Epithelial cell of proximal tubule (primary cell): ENCODE data around the gene TMEM256. TPM values are rescaled to one million over a fixed set of nuclear protein-coding genes. Genes with fewer than 3 reads are reported as not detected.

Experiments
- DNase-seq: peaks from one replicate; pipeline ENCODE4 v3.0.0-alpha.2; 2011; ENCODE audit warnings: low read depth
- H3K4me3 ChIP-seq: 2 replicates; pipeline ENCODE4 v1.5.1; 2011; ENCODE audit warnings: low read depth, mild to moderate bottlenecking, low read length
- total RNA-seq: library from RNA; depleted of rRNA; stranded (reverse); fragments of >200 nt; gene quantifications from 2 replicates; pipeline ENCODE4 v1.2.3, GENCODE V29; 2015
- TF ChIP-seq, protein P1 (sequence below): conservative IDR thresholded peaks from 2 replicates; pipeline ENCODE4 v1.5.1; 2012; ENCODE audit warnings: low read depth, mild to moderate bottlenecking, low read length

TMEM256 gene
- total RNA-seq, 1 donor from 2014 or later = 134 TPM

GRCh38 chr17:7403727-7403976, 245 bp downstream of the TMEM256 start:
- TF ChIP-seq, protein P1, sequence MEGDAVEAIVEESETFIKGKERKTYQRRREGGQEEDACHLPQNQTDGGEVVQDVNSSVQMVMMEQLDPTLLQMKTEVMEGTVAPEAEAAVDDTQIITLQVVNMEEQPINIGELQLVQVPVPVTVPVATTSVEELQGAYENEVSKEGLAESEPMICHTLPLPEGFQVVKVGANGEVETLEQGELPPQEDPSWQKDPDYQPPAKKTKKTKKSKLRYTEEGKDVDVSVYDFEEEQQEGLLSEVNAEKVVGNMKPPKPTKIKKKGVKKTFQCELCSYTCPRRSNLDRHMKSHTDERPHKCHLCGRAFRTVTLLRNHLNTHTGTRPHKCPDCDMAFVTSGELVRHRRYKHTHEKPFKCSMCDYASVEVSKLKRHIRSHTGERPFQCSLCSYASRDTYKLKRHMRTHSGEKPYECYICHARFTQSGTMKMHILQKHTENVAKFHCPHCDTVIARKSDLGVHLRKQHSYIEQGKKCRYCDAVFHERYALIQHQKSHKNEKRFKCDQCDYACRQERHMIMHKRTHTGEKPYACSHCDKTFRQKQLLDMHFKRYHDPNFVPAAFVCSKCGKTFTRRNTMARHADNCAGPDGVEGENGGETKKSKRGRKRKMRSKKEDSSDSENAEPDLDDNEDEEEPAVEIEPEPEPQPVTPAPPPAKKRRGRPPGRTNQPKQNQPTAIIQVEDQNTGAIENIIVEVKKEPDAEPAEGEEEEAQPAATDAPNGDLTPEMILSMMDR = no peak
- DNase-seq = no peak
- peak overlapping the region; percentile 71 for H3K4me3 ChIP-seq

DNA sequence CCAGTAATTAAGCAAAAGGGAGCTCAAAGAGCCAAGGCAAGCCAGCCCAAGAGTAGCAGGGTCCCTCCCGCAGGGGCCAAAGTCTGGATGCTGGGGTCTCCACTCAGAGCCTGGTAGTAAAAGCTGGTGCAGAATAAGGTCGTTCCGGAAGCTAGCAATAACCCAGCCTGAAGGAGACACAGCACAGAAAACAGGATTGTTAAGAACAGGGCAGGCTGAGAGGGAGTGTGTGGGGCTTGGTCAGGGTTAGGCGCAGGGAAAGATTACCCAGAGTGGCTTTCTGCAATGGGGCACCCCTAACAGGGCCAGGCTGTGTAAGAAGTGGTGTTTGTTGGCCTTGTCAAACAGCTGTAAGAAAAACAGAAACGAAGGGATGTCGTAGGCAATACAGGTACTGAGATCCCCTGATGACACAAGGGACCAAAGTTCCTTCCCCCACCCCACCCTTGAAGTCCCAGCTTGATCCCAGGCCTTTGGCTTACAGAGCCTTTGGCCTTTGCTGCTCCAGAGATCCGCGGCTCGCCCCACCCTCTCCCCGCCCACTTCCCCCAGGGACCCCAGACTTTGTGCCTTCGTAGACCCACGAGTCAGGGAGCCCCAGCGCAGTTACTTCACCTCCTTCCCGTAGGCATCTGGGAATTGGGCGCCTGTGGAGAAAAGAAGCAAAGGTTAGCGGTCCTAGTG, 712 bp downstream of the TMEM256 start:
- DNase-seq = no peak
- peak overlapping the region; percentile 71 for H3K4me3 ChIP-seq
- TF ChIP-seq, protein P1 = no peak

DNA sequence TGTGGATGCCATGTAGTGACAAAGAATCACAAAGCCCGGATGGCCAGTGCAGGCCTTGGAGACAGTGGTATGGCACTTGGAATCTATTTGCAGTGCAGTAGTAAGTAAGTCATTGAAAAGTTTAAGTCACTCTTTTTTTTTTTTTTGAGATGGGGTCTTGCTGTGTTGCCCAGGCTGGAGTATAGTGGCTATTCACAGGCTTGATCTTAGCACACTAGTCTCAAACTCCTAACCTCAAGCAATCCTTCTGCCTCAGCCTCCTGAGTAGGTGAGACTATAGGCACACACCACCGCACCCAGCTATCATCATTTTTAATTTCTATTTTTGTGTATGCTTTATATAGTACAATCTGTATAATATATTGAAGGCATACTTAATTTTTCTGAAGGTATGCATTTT, 5.3 kb downstream of the TMEM256 start:
- DNase-seq = no peak
- no peak overlapping the region for H3K4me3 ChIP-seq
- TF ChIP-seq, protein P1 = no peak

DNA sequence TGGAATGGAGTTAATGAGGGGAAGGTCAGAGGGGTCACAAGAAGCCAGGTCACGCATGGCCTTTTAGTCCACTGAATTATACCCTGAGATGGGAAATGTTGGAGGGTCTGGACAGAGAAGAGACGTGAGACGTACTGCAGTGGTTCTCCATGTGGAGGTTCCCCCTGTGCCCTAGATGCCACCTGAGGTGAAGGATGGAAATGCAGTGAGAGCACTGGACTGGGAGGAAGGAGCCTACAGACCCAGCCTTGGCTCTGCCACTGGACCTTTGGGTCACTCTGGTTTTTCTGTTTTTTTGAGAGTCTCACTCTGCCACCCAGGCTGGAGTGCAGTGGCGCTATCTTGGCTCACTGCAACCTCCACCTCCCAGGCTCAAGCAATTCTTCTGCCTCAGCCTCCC, 7.8 kb downstream of the TMEM256 start:
- TF ChIP-seq, protein P1 = no peak
- H3K4me3 ChIP-seq = no peak overlapping the region
- no peak for DNase-seq

DNA sequence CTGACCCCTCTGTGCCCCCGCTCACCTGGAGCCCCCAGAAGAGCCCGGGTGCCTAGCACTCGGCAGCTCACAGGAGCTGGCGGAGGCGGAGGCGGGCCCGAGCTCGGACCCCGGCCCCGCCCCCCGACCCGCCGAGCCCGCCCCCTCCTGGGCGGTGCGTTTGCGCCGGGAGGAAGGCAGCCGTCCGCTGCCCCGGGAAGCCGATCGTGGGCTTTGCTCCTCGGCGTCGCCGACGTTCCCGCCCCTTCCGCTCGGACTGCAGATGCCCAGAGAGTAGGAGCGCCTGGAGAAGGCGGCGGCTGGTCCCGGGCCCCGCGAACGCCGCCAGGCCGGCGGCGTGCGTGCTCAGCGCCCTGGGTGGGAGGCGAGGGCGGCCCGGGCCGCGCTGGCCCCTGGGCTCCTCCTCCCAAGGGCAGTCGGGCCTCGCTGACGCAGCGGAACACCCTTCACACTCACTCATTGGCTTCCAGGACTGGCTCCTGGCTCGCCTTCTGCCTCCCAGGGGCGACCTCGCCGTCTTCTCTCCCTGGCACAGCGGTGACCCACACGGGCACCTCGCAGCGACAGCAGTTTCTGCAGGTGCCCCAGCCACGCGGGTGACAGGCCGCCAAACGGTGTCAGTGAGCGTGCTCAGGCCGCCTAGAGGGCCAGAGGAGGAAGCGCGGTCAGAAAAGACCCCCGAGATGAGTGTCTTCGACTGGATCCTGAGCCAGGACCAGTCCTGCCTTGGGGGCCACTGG, 9.3 kb downstream of the TMEM256 start, which contains the start of gene PLSCR3:
PLSCR3 (minus strand) TSS at position 74 of the 740 bp plus-strand sequence. CDS start 415 bp downstream, outside the sequence.
- no peak for DNase-seq
- TF ChIP-seq, protein P1 = peak; percentile 35
- H3K4me3 ChIP-seq = peak within 1 kb of the TSS; percentile 96

GRCh38 chr17:7393613-7394451, 10.1 kb downstream of the TMEM256 start:
- DNase-seq = no peak
- peak overlapping the region; percentile 96 for H3K4me3 ChIP-seq
- TF ChIP-seq, protein P1 = no peak
